Choroid plexus epithelial cell (primary cell): ENCODE results near the gene OLIG1.

Source experiments
- DNase-seq: peaks from one replicate; pipeline ENCODE4 v3.0.0-alpha.2; 2010; ENCODE audit warnings: low read depth
- H3K4me3 ChIP-seq: 2 replicates; pipeline ENCODE4 v1.5.1; 2011; ENCODE audit warnings: low read depth, mild to moderate bottlenecking, control low read depth, low read length, moderate library complexity
- CTCF ChIP-seq: conservative IDR thresholded peaks from 2 replicates; pipeline ENCODE4 v1.5.1; 2011; ENCODE audit warnings: low read depth, mild to moderate bottlenecking, control low read depth, inconsistent platforms, low read length, moderate library complexity

OLIG1 gene

GRCh38 chr21:33023574-33024200, 46.3 kb upstream of the OLIG1 start:
- no peak for DNase-seq
- no peak for TF ChIP-seq CTCF
- no peak overlapping the region for H3K4me3 ChIP-seq

- no peak for DNase-seq
- TF ChIP-seq CTCF: no peak
- H3K4me3 ChIP-seq: no peak overlapping the region
Observed at GRCh38 chr21:33024201-33025103, 45.5 kb upstream of the OLIG1 start.

- no peak for TF ChIP-seq CTCF
- no peak for DNase-seq
Observed at GRCh38 chr21:33025106-33025488, 44.8 kb upstream of the OLIG1 start.

GRCh38 chr21:33025489-33026442, 44.2 kb upstream of the OLIG1 start, which contains the start of gene OLIG2:
TSS of gene OLIG2 (plus strand) at chr21:33025935. CDS start at chr21:33026863, 928 bp downstream.
- no peak within 1 kb of the TSS for H3K4me3 ChIP-seq
- no peak for DNase-seq
- no peak for TF ChIP-seq CTCF

More at GRCh38 chr21:33025106-33025488, 44.8 kb upstream of the OLIG1 start:
- no peak overlapping the region for H3K4me3 ChIP-seq

GRCh38 chr21:33026443-33026858, 43.5 kb upstream of the OLIG1 start:
- TF ChIP-seq CTCF: no peak
- DNase-seq: no peak
- H3K4me3 ChIP-seq: no peak overlapping the region

GRCh38 chr21:33026878-33027400, 43.0 kb upstream of the OLIG1 start:
- H3K4me3 ChIP-seq: no peak overlapping the region
- no peak for DNase-seq
- no peak for TF ChIP-seq CTCF
